Measurements from ENCODE around the gene DNAJC6. TPM values are rescaled to one million over a fixed set of nuclear protein-coding genes. Genes with fewer than 3 reads are reported as not detected.

DNAJC6 gene
- total and polyA plus RNA-seq, 2 of the 13 experiments (the other 11 are each of a cell fraction or from before 2014, with no cell fraction given), result 1.0 to 1.6 TPM

DNA sequence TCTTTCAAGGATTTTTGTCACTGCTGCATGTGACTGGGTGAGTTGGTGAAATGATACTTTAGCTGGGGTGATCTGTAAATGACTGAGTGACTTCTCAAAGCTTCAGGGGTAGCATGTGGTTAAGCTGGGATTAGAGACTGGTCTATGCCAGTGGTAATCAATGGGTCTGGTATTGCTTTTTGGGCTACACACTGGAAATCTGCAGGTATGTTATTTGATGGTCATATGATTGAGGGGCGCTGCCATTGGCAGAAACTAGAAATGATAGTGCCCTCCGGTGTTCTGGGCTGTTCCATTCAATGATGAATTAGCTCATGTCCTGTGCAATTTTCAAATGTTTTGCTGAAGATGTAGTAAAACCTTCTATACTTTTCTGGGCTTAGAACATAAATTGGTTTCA, 39.7 kb upstream of the DNAJC6 start:
- Histone ChIP-seq H3K4me1 (ENCODE audit: insufficient read depth, low read length) (peaks cover 20% of the 10 kb centered on the region), H3K9me3 (ENCODE audit: low read length) (no peaks in the 10 kb centered on the region), H3K27ac (ENCODE audit: extremely low read length, insufficient read depth, low read length) (no peak overlapping the region), H2AFZ (ENCODE audit: low read length) (no peak overlapping the region), H3K4me3 (replicated peaks in 1 of 3; ENCODE audit: insufficient read depth in 1 of 3, low read depth in 2 of 3, low read length in 3 of 3) (no peak overlapping the region), H3K27me3 (ENCODE audit: control insufficient read depth in 1 of 2, insufficient read depth in 2 of 2, low read length in 2 of 2) (no peaks in the 10 kb centered on the region), H3K9ac (ENCODE audit: insufficient read depth, low read depth, low read length) (no peak overlapping the region), H3K4me2 (ENCODE audit: low read depth, low read length) (no peak overlapping the region), H4K20me1 (ENCODE audit: insufficient read depth, low read length) (no peaks in the 10 kb centered on the region), H3K79me2 (ENCODE audit: insufficient read depth, low read length) (no peaks in the 10 kb centered on the region), H3K36me3 (replicated peaks in 1 of 2; ENCODE audit: control insufficient read depth in 1 of 2, insufficient read depth in 2 of 2, low read length in 2 of 2) (no peaks in the 10 kb centered on the region)
- ChIA-PET POLR2A (no interaction called here), CTCF (ENCODE audit: low intra/inter-chr PET ratio, low total read pairs) (no interaction called here)
- WGBS (ENCODE audit: low lambda C conversion rate), result 78% methylated on average over 2 of the region's 2 CpGs
- intact Hi-C loops (cut with micrococcal nuclease; ENCODE audit: unreplicated experiment), result loop anchor here (5.0 kb wide), 2 partner anchors 38 to 148 kb away; partner anchors contain the start of gene DNAJC6
- no peak for ATAC-seq
- DNase-seq (ENCODE audit: low spot score), result no peak
- no TSS peak for BruUV-seq (replicated peaks)
- in situ Hi-C loops (cut with HindIII; ENCODE audit: extremely low pct_ligation_motif_present, low pct_unique_long_range_greater_than_20kb), result no loop called here
- no peak for FAIRE-seq
- TF ChIP-seq TMF1 (CRISPR knock-in tag; IDR thresholded peaks at IDR 0.05; ENCODE audit: low read depth) (no peak), ZFP36L1 (CRISPR knock-in tag; IDR thresholded peaks at IDR 0.05) (no peak), ZNF224 (CRISPR knock-in tag; IDR thresholded peaks at IDR 0.05) (no peak), ZNF296 (CRISPR knock-in tag; conservative IDR thresholded peaks at IDR 0.05) (no peak), ATF5 (CRISPR knock-in tag; IDR thresholded peaks at IDR 0.05; ENCODE audit: low read depth) (no peak), ZNF292 (CRISPR knock-in tag; IDR thresholded peaks at IDR 0.05; ENCODE audit: borderline replicate concordance, low read depth) (no peak), ZNF75D (CRISPR knock-in tag; IDR thresholded peaks at IDR 0.05; ENCODE audit: borderline replicate concordance) (no peak), ZFP36L2 (CRISPR knock-in tag; IDR thresholded peaks at IDR 0.05) (no peak), ZBTB40 (IDR thresholded peaks at IDR 0.05) (no peak), ZBTB40 (CRISPR knock-in tag; IDR thresholded peaks at IDR 0.05) (no peak), EEA1 (CRISPR knock-in tag; IDR thresholded peaks at IDR 0.05; ENCODE audit: borderline replicate concordance) (no peak), MED8 (CRISPR knock-in tag; IDR thresholded peaks at IDR 0.05; ENCODE audit: insufficient replicate concordance) (no peak)
- TF ChIP-seq, protein P1, sequence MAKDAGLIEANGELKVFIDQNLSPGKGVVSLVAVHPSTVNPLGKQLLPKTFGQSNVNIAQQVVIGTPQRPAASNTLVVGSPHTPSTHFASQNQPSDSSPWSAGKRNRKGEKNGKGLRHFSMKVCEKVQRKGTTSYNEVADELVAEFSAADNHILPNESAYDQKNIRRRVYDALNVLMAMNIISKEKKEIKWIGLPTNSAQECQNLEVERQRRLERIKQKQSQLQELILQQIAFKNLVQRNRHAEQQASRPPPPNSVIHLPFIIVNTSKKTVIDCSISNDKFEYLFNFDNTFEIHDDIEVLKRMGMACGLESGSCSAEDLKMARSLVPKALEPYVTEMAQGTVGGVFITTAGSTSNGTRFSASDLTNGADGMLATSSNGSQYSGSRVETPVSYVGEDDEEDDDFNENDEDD (CRISPR knock-in tag; IDR thresholded peaks at IDR 0.05; ENCODE audit: borderline replicate concordance), result no peak
- TF ChIP-seq, protein P2, sequence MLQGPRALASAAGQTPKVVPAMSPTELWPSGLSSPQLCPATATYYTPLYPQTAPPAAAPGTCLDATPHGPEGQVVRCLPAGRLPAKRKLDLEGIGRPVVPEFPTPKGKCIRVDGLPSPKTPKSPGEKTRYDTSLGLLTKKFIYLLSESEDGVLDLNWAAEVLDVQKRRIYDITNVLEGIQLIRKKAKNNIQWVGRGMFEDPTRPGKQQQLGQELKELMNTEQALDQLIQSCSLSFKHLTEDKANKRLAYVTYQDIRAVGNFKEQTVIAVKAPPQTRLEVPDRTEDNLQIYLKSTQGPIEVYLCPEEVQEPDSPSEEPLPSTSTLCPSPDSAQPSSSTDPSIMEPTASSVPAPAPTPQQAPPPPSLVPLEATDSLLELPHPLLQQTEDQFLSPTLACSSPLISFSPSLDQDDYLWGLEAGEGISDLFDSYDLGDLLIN (CRISPR knock-in tag; IDR thresholded peaks at IDR 0.05; ENCODE audit: borderline replicate concordance), result no peak
